ENCODE measurements around the gene PPFIA1. TPM values are rescaled to one million over a fixed set of nuclear protein-coding genes. Genes with fewer than 3 reads are reported as not detected.

The PPFIA1 gene
- total and polyA plus RNA-seq, 2 donors (not counting 1 experiment from before 2014, with no cell fraction given) = 38.8 to 39.8 TPM

GRCh38 chr11:70247710-70248072, 22.8 kb upstream of the PPFIA1 start:
- peak in 1 of 2 donors; percentile 29 for DNase-seq (ENCODE audit: low read depth in 2 of 2)
- H2AFZ ChIP-seq (ENCODE audit: low read length) = no peak overlapping the region
- no peaks in the 10 kb centered on the region for H4K20me1 ChIP-seq (ENCODE audit: control insufficient read depth, extremely low read depth, insufficient read depth, low read length)
- no peak overlapping the region for H3K4me2 ChIP-seq (ENCODE audit: extremely low read depth, insufficient read depth, low read length)
- peaks cover 4% of the 10 kb centered on the region for H3K27me3 ChIP-seq (ENCODE audit: control insufficient read depth, insufficient read depth, low read length)
- H3K27ac ChIP-seq (ENCODE audit: insufficient read depth, low read length) = no peak overlapping the region
- no peak overlapping the region for H3K9ac ChIP-seq (ENCODE audit: insufficient read depth, low read length)
- TF ChIP-seq EZH2 (IDR thresholded peaks at IDR 0.05; ENCODE audit: low read length, missing control alignments) (no peak), CTCF (conservative IDR thresholded peaks at IDR 0.05 in 1 of 2, IDR thresholded peaks at IDR 0.05 in 1 of 2; ENCODE audit: low read depth in 1 of 2, low read length in 2 of 2) (no peak)
- H3K36me3 ChIP-seq (ENCODE audit: control insufficient read depth, insufficient read depth, low read length) = no peaks in the 10 kb centered on the region
- no peaks in the 10 kb centered on the region for H3K9me3 ChIP-seq (ENCODE audit: control insufficient read depth, insufficient read depth, low read depth, low read length)
- H3K4me3 ChIP-seq (replicated peaks in 1 of 4; ENCODE audit: control extremely low read depth in 1 of 4, insufficient read depth in 1 of 4, low read depth in 3 of 4, low read length in 4 of 4) = no peak overlapping the region
- H3K79me2 ChIP-seq (ENCODE audit: control insufficient read depth, insufficient read depth, low read length) = no peaks in the 10 kb centered on the region
- no peaks in the 10 kb centered on the region for H3K4me1 ChIP-seq (ENCODE audit: control insufficient read depth, extremely low read depth, insufficient read depth, low read length)

GRCh38 chr11:70250876-70251658, 19.4 kb upstream of the PPFIA1 start:
- Histone ChIP-seq H2AFZ (ENCODE audit: low read length) (no peak overlapping the region), H3K27ac (ENCODE audit: insufficient read depth, low read length) (no peak overlapping the region), H3K9ac (ENCODE audit: insufficient read depth, low read length) (no peak overlapping the region), H3K9me3 (ENCODE audit: control insufficient read depth, insufficient read depth, low read depth, low read length) (no peaks in the 10 kb centered on the region), H4K20me1 (ENCODE audit: control insufficient read depth, extremely low read depth, insufficient read depth, low read length) (no peaks in the 10 kb centered on the region), H3K4me3 (replicated peaks in 1 of 4; ENCODE audit: control extremely low read depth in 1 of 4, insufficient read depth in 1 of 4, low read depth in 3 of 4, low read length in 4 of 4) (no peak overlapping the region), H3K27me3 (ENCODE audit: control insufficient read depth, insufficient read depth, low read length) (peaks cover 7% of the 10 kb centered on the region), H3K4me2 (ENCODE audit: extremely low read depth, insufficient read depth, low read length) (no peak overlapping the region), H3K4me1 (ENCODE audit: control insufficient read depth, extremely low read depth, insufficient read depth, low read length) (no peaks in the 10 kb centered on the region), H3K36me3 (ENCODE audit: control insufficient read depth, insufficient read depth, low read length) (no peaks in the 10 kb centered on the region), H3K79me2 (ENCODE audit: control insufficient read depth, insufficient read depth, low read length) (no peaks in the 10 kb centered on the region)
- TF ChIP-seq EZH2 (IDR thresholded peaks at IDR 0.05; ENCODE audit: low read length, missing control alignments) = no peak
- TF ChIP-seq CTCF (conservative IDR thresholded peaks at IDR 0.05 in 1 of 2, IDR thresholded peaks at IDR 0.05 in 1 of 2; ENCODE audit: low read depth in 1 of 2, low read length in 2 of 2) = no peak
- no peak for DNase-seq (ENCODE audit: low read depth in 2 of 2)

GRCh38 chr11:70251659-70252321, 18.7 kb upstream of the PPFIA1 start:
- H3K4me1 ChIP-seq (ENCODE audit: control insufficient read depth, extremely low read depth, insufficient read depth, low read length) = no peaks in the 10 kb centered on the region
- no peak overlapping the region for H3K4me2 ChIP-seq (ENCODE audit: extremely low read depth, insufficient read depth, low read length)
- peak in 1 of 2 donors; percentile 79 for DNase-seq (ENCODE audit: low read depth in 2 of 2)
- no peak overlapping the region for H2AFZ ChIP-seq (ENCODE audit: low read length)
- H3K36me3 ChIP-seq (ENCODE audit: control insufficient read depth, insufficient read depth, low read length) = no peaks in the 10 kb centered on the region
- H3K27ac ChIP-seq (ENCODE audit: insufficient read depth, low read length) = no peak overlapping the region
- no peak overlapping the region for H3K4me3 ChIP-seq (replicated peaks in 1 of 4; ENCODE audit: control extremely low read depth in 1 of 4, insufficient read depth in 1 of 4, low read depth in 3 of 4, low read length in 4 of 4)
- H4K20me1 ChIP-seq (ENCODE audit: control insufficient read depth, extremely low read depth, insufficient read depth, low read length) = no peaks in the 10 kb centered on the region
- no peaks in the 10 kb centered on the region for H3K79me2 ChIP-seq (ENCODE audit: control insufficient read depth, insufficient read depth, low read length)
- no peak overlapping the region for H3K9ac ChIP-seq (ENCODE audit: insufficient read depth, low read length)
- H3K9me3 ChIP-seq (ENCODE audit: control insufficient read depth, insufficient read depth, low read depth, low read length) = no peaks in the 10 kb centered on the region
- TF ChIP-seq EZH2 (IDR thresholded peaks at IDR 0.05; ENCODE audit: low read length, missing control alignments) = no peak
- no peak for TF ChIP-seq CTCF (conservative IDR thresholded peaks at IDR 0.05 in 1 of 2, IDR thresholded peaks at IDR 0.05 in 1 of 2; ENCODE audit: low read depth in 1 of 2, low read length in 2 of 2)
- peaks cover 7% of the 10 kb centered on the region for H3K27me3 ChIP-seq (ENCODE audit: control insufficient read depth, insufficient read depth, low read length)
